Heart left ventricle (tissue), 13 donors: ENCODE results near the gene C22orf39.

ENCODE experiments used
- CTCF ChIP-seq, 12 donors: fragments of 200-600 bp; sonication (generic) in 4 of 12; IDR thresholded peaks; one replicate each; pipeline versions ENCODE4 v1.5.0 to v1.8.0; 2018 to 2022; ENCODE audit warnings: antibody characterized with exemption in 12 of 12, mild to moderate bottlenecking in 5 of 12
- POLR2A ChIP-seq, 2 donors: fragments of 450-650 bp; IDR thresholded peaks; one replicate each; pipeline ENCODE4 v1.6.1; 2017; ENCODE audit warnings: antibody characterized with exemption in 2 of 2, mild to moderate bottlenecking in 2 of 2, moderate library complexity in 2 of 2
- donor health status: ischemic (EF 13 %, LVEDD 7.1; RV severe dilation, severe dysfunction).
- donor health status: DM: no; HTN: yes; CAD: no.
- donor health status: DM: no; HTN: no; CAD: no.
- donor health status: ischemic (EF 25% LVEDD 6.9; RV normal size, moderate dysfunction).
- donor health status: ischemic (EF 25% LVEDD 5.7; RV mildly dilated, moderate dysfunction).
- donor health status: ischemic (EF 35%, LVEDD 5.7; RV mildly dilated, moderate dysfunction).
- donor health status: nonischemic (EF 11% LVEDD 7.7; RV severe dilation, severe dysfunction).
- donor health status: DM: yes; HTN: yes; CAD: no.
- donor health status: PGD.
- donor health status: ischemic (EF 29% LVEDD 5.4; RV normal size, mild dysfunction).
- donor health status: nonischemic (EF 23%, LVEDD 6.1; RV moderate dilation, normal function).

- no peak for TF ChIP-seq CTCF (IDR thresholded peaks at IDR 0.05)
- no peak for TF ChIP-seq POLR2A (IDR thresholded peaks at IDR 0.05)
Measured at GRCh38 chr22:19412478-19412877, 35.0 kb downstream of the C22orf39 start.
